ENCODE data around the gene ITGAD.
"Not testable (repeated sequence)": the region's sequence is repeated elsewhere in the genome, so short reads cannot be mapped to it uniquely, and the experiment has no call there.

DNA sequence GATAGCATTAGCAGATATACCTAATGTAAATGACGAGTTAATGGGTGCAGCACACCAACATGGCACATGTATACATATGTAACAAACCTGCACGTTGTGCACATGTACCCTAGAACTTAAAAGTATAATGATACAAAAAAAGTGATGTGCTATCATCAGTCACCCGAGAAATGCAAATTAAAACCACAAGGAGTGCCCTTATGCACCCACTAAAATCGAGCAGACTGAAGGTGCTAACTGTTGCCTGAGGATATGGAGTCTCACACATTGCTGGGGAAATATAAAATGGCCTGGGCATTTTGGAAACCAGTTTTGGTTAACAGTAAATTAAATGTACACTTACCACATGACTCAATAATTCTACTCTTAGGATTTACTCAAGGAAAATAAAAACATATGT lies 45.9 kb downstream of the ITGAD start:
- not testable (repeated sequence) for TF ChIP-seq CTCF (conservative IDR thresholded peaks at IDR 0.05; ENCODE audit: low read depth, low read length); EZH2 (IDR thresholded peaks at IDR 0.05; ENCODE audit: borderline replicate concordance, low read depth, low read length, poor library complexity, severe bottlenecking)

All from A673 (cell line).